ENCODE results near the gene GPALPP1.
"Not testable (repeated sequence)": the region's sequence is repeated elsewhere in the genome, so short reads cannot be mapped to it uniquely, and the experiment has no call there.

The GPALPP1 gene

DNA sequence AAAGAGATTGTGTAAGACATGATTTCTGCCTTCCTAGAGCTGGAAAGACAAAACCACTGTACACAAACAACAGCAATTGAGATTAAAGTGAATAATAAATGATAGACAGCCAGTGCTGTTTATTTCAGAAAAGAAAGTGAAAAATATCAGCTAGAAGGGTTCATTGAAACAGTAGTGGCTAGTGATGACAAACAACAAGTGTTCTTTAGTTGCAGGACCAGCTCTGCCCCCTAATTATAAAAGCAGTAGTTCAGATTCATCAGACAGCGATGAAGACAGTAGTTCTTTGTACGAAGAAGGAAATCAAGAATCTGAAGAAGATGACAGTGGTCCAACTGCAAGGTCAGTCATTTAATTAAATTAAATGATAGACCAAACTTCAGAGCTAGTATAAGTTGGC lies 14.8 kb downstream of the GPALPP1 start:
- no peak for TF ChIP-seq CTCF (IDR thresholded peaks at IDR 0.05; ENCODE audit: insufficient read depth, low read depth, low read length, missing control alignments)

GRCh38 chr13:45007225-45007624 lies 17.9 kb downstream of the GPALPP1 start:
- DNase-seq (ENCODE audit: low read depth) = no peak
- no peak for TF ChIP-seq CTCF (IDR thresholded peaks at IDR 0.05; ENCODE audit: insufficient read depth, low read depth, low read length, missing control alignments)
- H3K4me3 ChIP-seq (ENCODE audit: low read length) = no peak overlapping the region

More for the DNA sequence above, 14.8 kb downstream of the GPALPP1 start:
- no peak for DNase-seq (ENCODE audit: low read depth)
- no peak overlapping the region for H3K4me3 ChIP-seq (ENCODE audit: low read length)

DNA sequence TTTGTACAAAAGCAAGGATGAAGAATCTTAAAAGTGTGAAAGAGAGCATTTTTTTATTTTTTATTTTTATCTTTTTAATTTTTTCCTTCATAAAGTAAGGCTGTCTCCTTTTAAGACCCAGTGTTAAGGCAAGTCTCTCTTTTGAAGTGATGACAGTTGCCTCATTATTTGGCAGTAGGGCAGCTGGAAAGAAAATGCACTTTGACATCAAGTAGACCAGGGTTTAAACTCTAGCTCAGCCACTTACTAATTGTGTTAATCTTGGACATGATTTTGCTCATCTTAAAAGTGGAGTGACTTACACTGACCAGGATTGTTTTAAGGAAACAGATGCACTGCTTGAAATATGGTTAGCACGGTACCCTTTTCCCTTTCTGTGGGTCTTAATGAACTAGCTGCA lies 18.5 kb downstream of the GPALPP1 start:
- H3K4me3 ChIP-seq (ENCODE audit: low read length) = no peak overlapping the region
- TF ChIP-seq CTCF (IDR thresholded peaks at IDR 0.05; ENCODE audit: insufficient read depth, low read depth, low read length, missing control alignments) = no peak
- DNase-seq (ENCODE audit: low read depth) = no peak

DNA sequence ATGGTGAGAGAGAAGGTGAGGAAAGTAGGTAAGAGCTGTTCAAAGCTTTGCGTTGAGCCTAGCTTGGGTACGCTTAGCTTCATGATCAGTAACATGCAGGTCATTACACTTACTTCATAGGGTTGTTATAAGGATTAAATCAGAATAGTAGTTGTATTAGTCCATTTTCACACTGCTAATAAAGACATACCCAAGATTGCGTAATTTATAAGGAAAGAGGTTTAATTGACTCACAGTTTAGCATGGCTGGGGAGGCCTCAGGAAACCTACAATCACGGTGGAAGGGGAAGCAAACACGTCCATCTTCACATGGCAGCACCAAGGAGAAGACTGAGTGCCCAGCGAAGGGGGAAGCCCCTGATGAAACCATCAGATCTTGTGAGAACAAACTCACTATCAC lies 21.9 kb downstream of the GPALPP1 start:
- DNase-seq (ENCODE audit: low read depth) = no peak
- TF ChIP-seq CTCF (IDR thresholded peaks at IDR 0.05; ENCODE audit: insufficient read depth, low read depth, low read length, missing control alignments) = no peak
- H3K4me3 ChIP-seq (ENCODE audit: low read length) = no peak overlapping the region

DNA sequence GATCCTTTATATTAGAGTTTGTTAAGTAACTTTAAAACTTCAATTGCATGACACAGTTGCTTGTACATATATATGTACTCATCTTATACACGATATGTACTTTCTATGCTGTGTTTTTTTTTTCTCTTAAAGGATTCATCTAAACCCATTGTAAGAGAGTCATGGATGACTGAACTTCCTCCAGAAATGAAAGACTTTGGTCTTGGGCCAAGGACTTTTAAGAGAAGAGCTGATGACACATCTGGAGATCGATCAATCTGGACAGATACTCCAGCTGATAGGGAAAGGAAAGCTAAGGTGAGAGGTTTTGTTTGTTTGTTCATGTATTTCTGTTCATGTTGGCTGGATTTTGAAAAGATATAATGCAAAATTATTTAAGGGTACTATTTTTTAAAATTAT lies 26.0 kb downstream of the GPALPP1 start:
- TF ChIP-seq CTCF (IDR thresholded peaks at IDR 0.05; ENCODE audit: insufficient read depth, low read depth, low read length, missing control alignments) = no peak
- DNase-seq (ENCODE audit: low read depth) = peak; percentile 8
- H3K4me3 ChIP-seq (ENCODE audit: low read length) = no peak overlapping the region

DNA sequence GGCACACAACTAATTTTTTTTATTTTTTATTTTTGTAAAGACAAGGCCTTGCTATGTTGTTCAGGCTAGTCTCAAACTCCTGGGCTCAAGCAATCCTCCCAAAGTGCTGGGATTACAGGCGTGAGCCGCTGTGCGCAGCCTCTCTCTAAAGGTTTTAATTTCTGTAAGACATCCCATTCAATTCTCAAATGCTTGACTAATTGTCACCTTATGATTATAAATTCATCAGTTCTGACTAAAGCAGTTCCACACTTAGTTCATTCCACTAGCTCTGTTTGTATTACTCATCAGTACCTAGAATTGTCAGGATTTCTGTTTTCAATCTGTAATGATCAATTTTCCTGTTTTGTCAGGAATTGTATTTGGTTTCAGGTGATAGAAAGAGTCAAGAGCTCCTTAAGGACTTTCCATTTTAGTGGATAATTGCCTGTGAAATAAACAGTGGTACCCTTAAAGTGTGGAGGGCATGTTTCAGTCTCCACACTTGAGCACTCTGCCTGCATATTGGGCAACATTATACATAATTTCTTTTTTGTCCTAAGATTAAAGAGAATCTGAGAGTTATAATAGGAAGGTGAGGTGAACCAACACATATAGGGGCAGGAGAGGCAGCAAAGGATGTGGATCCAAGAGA lies 27.6 kb downstream of the GPALPP1 start:
- DNase-seq (ENCODE audit: low read depth) = no peak
- no peak for TF ChIP-seq CTCF (IDR thresholded peaks at IDR 0.05; ENCODE audit: insufficient read depth, low read depth, low read length, missing control alignments)
- no peak overlapping the region for H3K4me3 ChIP-seq (ENCODE audit: low read length)

DNA sequence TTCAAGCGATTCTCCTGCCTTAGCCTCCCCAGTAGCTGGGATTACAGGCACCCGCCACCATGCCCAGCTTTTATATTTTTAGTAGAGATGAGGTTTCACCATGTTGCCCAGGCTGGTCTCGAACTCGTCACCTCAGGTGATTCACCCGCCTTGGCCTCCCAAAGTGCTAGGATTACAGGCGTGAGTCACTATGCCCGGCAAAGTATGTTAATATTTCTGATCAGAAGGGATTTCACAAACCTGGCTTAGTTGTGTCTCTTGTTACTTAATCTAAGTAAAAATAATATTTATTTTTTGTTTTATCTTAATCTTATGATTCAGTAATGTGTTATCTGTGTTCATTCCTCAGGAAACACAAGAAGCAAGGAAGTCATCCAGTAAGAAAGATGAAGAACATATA lies 30.6 kb downstream of the GPALPP1 start:
- not testable (repeated sequence) for H3K4me3 ChIP-seq (ENCODE audit: low read length)
- DNase-seq (ENCODE audit: low read depth) = peak; percentile 29
